GM21619 (cell line): Measurements from ENCODE around the gene UNC13A.

Experiments used
- ATAC-seq: cut with Tn5 transposase; IDR thresholded peaks from one replicate; pipeline ENCODE4 v1.9.1; 2021; ENCODE audit not compliant: unreplicated experiment

The UNC13A gene

GRCh38 chr19:17629760-17630159 is 58.4 kb downstream of the UNC13A start:
- no peak for ATAC-seq

DNA sequence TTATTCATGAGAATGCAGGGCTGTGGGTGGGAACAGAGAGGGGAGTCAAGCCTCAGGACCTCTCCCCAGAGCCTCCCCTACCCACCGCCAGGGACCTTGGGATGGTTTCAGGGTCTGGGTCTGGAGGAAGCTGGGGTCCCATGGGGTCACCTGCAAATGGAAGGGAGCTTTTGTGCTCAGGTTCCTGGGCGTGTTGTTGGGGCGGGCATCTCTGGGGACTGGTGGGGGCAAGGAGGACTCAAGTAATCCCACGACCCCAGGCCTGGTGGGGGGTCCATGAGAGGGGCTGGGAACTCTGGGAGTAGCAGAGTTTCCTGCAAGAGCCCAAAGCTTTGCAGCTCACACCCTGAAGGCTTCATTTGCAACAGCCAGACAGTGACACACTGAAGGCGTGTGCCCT is 60.2 kb downstream of the UNC13A start:
- no peak for ATAC-seq

DNA sequence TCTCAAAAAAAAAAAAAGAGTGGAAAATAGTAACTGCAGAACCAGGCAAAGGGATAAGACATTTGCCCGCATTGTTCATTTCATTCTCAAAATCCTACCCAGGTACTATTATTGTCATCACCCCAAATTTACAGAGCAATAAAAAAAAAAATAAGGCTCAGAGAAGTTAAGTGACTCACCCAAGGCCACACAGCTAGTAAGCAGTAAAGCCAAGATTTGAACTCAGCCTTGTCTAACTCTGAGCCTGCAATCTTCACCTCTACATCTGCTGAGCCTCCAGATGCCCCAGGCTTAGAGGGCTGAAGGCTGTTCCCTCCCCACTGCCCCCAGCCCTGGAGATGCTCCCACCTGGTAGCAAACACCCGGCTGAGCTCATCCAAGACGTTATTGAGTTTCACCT is 61.0 kb downstream of the UNC13A start:
- no peak for ATAC-seq

- ATAC-seq = no peak
These were observed 61.6 kb downstream of the UNC13A start for GRCh38 chr19:17626456-17627015.

- no peak for ATAC-seq
These were observed 62.2 kb downstream of the UNC13A start for GRCh38 chr19:17625980-17626379.

GRCh38 chr19:17625043-17625442 is 63.1 kb downstream of the UNC13A start:
- ATAC-seq = no peak

DNA sequence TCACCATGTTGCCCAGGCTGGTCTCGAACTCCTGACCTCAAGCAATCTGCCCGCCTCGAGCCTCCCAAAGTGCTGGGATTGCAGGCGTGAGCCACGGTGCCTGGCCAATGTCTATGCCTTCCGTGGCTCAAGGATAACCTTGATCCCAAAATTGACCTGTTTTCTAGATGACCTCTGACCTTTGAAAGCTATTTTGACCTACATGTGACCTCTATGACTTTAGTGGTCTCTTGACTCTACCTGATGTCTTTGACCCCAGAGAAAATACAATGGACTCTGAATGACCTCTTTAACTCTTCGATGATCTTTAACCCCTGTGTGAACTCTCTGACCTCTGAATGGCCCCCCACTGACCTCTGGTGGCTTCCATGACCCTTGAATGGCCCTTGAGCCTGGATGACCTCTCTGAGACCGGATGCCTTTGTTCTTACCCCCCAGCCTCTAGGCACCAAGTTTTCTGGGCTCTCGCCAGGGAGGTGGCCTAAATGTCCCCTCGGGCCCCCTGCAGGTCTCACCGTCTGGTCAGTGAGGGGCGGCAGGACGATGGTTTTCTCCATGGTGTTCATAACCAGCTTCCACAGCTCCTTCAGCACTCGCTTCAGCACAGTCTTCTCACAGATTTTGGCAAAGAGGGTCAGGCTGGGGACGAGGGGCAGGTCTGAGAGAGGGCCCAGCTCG is 63.7 kb downstream of the UNC13A start:
- no peak for ATAC-seq

DNA sequence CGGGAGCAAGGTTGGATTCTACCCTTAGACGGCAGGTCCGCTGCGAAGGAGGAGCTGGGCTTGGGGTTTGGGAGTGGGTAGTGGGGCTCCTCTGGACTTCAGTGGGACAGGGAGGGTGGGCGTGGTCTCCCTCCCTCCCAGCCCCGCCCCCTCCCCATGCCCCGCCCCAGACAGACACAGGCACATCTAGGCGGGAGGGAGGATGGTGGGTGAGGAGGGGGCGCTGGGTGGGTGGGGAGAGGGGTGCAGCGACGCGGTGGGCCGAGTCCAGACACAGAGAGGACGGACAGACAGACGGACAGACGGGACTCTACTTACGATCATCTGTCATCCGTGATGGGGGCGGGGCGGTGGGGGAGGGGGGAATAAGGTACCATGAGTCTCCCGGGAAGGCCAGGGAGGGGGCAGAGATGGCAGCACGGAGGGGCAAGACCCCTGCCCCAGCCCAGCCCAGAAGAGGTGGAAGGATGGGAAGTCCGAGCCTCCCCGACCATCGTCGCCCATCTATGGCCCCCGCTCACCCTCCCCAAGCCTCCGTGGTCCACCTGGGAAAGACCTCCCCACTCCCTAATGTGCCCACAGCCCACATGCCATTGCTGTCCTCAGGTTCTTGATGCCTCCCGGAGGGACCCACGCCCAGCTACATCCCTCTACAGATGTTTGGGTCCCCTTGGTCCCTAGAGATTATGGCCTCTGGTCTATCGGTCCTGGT is 64.8 kb downstream of the UNC13A start:
- no peak for ATAC-seq

- no peak for ATAC-seq
These were observed 67.5 kb downstream of the UNC13A start for GRCh38 chr19:17620696-17621095.

- no peak for ATAC-seq
These were observed 69.2 kb downstream of the UNC13A start for GRCh38 chr19:17618936-17619335.

DNA sequence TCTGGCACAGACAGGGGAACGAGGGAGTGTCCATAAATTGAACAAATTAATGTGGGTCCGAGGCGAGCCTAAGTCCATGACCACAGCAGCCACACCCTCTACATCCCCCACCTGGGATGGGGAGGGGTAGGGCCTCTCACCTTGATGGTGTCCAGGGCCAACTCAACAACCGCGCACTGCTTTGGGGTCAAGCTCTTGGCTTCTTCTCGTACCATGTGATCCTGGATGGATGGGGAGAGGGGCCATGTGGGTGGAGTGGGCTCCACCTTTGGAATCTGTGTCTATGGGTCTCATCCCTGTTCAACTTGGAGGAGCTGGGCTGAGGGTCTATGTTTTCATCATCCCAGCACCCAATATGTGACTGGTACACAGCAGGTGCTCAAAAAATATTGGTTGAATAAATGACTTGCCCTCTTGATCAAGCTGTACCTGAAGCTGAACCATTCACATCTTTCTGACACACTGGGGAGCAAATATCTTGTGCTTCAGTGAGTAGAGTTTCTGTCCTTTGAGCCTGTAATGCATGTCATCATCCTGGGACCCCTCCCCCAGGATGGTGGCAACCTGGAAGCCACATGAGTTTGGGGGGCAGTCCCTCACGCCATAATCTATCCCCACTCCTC is 69.8 kb downstream of the UNC13A start:
- ATAC-seq = no peak

GRCh38 chr19:17617807-17618192 is 70.4 kb downstream of the UNC13A start:
- no peak for ATAC-seq

GRCh38 chr19:17616961-17617806 is 71.0 kb downstream of the UNC13A start:
- no peak for ATAC-seq

DNA sequence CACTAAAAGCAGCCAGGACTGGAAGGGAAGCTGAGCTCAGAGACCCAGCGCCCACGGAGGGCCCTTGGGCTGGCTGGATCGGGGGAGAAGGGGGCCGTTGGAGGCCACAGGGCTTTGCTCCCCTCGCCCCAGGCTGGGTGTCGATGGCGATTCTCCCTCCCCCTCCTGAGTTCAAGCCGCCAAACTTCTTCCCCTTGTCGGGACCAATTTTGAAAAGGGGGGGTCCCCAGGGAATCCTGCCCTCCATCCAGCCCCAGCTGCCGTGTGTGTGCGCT is 71.5 kb downstream of the UNC13A start:
- no peak for ATAC-seq

DNA sequence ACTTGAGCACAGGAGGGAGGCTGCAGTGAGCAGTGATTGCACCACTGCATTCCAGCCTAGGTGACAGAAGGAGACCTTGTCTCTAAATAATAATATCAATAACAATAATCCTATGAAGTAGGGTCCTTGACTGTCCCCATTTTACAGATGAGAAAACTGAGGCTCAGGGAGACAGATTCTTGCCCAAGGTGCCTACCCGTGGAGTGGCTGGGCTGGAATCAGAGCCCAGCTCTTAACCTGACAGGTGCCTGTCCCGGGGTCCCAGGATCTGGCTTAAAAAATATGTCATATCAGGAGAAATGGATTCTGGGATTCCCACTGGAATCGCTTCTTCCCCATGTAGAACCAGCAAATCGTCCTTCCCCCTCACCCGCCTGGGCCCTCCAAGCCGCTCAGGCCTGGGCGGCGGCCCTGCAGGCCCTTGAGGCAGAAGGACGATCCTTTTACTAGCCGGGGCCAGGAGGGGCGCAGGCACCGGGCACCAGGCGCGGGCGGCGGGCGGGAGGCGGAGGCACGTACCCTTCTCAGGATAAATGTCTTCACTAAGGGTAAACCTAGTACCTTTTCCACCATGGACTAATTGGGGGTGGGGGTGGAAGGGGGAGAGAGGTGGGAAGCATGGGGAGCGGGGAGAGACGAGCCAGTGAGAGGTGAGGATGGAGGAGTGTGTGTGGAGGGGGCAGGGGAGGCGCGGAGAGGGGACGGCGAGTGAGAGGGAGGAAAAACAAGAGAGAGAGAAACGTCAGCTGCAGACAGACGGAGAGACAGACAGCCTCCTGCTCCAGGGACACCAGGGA is 72.1 kb downstream of the UNC13A start:
- ATAC-seq = no peak

DNA sequence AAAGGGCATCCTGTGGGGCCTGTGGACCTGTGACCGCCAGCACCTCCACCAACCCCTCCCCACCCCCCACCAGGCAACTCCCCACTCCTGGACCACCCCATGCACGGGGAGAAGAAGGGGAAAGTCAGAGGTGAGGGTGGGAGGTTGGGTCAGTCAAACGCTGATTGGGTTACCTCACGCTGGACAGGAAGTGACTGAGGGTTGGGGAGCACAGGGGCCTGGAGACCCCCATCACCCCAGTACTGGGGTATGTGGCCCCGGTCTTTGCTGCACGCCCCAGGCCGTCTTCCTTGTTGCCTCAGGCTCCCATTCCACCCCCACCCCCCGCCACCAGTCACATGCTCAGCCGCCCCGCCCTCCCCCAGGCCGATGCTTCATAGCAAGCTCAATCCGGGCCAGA is 73.7 kb downstream of the UNC13A start:
- no peak for ATAC-seq

DNA sequence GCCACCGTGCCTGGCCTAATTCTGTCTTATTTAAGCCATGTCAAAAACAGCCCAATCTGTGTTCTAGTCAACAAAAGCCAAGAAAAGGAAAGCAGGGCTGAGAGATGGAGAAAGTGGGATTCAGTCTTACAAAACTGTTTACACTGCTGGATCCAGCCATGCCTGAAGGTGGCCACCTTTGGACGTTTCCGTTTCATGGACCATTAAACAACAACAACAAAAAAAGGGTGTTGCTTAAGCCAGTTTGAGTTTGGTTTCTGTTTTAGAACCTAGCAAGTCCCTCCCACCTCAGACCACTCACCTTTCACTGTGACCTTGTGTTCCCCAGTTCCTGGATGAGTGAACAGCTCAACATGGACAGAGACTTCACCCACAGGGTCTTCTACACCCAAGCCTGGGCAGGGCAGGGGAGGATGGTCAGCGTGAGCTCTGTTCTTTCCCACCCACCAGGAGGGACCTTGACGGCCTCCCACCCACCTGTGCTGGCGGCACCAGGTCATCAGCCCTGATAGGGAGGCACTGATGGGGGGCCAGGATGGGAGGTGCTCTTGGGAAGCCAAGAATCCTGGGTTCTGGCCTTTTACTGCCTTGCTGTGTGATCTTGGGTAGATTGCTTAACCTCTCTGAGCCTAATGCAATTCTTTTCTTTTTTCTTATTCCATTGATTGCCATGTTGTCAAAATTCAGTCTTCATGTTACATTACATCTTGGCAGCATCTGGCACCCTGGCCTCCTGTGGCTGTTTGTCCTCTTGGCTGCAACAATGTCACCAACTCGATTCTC is 76.5 kb downstream of the UNC13A start:
- no peak for ATAC-seq

- no peak for ATAC-seq
These were observed 77.8 kb downstream of the UNC13A start for GRCh38 chr19:17610384-17610783.

GRCh38 chr19:17607936-17608335 is 80.2 kb downstream of the UNC13A start:
- ATAC-seq = no peak
